NOMO-1 treated with DMSO at 0.1 percent for 48 hours (cell line): Measurements from ENCODE around the gene RAP2A.

Experiments used
- DNase-seq: peaks from one replicate; lab custom pipeline; 2025; ENCODE audit not compliant: unreplicated experiment; lab: John Stamatoyannopoulos, UW

The RAP2A gene

DNA sequence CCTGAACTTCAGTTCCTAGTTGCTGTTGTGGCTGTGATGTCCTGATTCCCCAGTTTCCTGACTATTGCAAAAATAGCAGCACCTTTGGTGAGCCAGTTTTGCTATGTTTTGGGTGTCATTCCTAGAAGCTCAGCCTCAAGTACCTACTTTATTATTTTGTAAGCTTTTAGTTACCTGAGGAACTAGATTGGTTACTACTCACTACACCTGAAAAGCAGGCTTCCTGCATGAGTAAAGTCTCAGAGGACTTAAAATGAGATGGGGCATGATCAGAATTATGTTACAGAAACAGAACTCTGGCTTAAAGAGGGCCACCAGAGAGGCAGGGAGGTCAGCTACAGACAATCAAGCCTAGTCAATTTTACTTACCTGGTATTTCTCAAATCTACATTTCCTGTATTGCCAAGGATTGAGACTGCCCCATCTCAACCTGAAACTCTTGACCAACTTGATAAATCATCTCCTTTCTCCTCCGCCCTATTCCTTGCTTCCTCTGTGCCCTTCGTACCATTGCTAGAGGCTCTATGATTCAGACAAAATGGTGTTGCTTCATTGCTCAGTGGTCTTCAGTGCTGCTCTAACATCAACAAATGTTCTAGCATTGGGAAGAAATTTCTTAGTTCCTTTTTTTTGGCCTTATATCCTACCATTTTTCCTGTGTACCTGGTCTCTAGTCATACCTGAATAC lies 58.9 kb downstream of the RAP2A start:
- no peak for DNase-seq

GRCh38 chr13:97493456-97493855 lies 59.5 kb downstream of the RAP2A start:
- DNase-seq, result no peak

DNA sequence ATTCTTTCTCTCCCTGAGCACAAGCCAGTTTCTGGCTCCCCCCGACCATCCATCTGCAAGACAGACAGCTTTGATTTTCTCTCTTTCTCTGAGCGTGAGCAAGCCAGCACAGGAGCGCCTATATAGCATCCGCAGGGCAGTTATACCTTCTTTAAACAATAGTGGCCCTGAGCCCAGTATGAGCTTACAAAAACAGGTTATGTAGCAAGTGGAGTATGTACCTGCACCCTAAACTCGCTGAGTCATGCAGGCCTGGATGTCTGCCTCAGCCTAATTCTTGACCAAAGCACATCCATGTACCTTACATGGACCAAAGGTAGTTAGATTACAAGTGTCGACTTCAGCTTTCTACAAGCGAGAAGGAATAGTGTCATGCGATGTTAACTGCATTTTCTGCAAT lies 61.7 kb downstream of the RAP2A start:
- no peak for DNase-seq

DNA sequence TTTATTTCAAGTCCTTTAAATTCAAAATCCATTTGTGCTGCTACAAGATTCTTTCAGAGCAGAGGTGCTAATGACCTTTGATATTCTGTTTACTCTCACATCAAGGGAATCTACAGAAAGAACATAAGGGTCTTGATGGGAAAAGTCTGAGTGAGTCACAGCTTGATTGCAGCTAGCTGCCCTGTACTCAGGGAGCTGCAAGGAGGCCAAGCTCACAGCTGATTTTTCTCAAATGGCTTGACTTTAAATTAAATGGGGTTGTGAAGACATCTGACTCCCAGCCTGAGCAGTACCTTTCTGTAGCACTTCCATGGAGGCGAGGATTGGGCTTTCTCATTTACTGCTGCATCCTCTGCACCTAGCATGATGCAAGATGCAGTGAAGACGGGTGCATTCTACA lies 62.5 kb downstream of the RAP2A start:
- no peak for DNase-seq

DNA sequence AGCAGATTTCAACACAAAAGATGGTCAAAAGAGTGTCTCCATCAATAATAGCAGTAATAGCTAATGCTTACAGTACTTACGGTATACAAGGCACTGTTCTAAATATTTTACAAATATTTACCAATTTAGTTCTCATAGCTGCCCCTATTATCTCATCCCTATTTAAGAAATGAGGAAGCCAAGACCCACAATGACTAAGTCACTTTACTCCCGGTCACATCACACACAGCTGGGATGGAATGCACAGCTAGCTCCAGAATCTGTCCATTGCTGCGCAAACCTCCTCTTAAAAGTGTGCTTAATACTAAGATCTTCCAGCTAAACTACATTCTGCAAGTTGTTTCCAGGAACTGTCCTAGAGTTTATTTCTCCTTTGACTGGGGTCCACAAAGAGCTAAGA lies 63.4 kb downstream of the RAP2A start:
- no peak for DNase-seq

- no peak for DNase-seq
These were observed 64.5 kb downstream of the RAP2A start for GRCh38 chr13:97498419-97498818.

DNA sequence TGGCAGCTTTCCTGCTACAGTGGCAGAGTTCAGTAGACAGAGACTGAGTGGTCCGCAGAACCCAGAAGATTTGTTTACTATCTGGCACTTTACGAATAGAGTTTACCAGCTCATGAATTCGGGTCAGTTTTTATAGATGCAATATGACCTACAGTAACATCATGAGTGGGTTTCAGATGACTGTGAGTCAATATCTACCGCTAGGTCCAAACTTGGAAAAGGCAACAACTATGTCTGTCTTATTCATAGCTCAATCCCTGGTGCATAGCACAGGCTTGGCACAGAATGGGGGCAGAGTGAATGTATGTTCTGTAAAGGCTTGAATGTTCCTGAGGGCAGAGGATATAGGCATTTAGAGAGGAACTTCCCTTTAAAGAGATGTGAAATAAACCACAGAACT lies 65.2 kb downstream of the RAP2A start:
- DNase-seq, result no peak

- no peak for DNase-seq
These were observed 68.2 kb downstream of the RAP2A start for GRCh38 chr13:97502181-97502580.

DNA sequence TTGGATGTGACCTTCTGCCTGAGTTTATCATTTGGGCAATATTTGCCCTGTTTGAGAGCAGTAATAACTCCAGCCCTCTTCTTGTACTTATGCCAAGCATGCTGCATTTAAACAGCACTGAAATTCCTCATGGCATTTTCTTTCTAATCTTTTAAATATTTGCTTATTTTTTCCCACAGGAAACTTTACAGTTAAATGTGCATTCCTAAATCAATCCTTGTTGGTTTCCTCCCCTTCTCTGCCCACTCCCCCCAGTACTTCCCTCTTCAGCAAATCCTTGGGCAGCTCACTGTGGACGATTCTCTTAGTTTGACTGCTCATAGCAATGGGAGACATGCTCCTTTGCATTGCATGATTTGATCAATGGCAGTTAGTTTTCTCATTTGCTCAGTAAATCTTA lies 68.7 kb downstream of the RAP2A start:
- DNase-seq, result no peak

DNA sequence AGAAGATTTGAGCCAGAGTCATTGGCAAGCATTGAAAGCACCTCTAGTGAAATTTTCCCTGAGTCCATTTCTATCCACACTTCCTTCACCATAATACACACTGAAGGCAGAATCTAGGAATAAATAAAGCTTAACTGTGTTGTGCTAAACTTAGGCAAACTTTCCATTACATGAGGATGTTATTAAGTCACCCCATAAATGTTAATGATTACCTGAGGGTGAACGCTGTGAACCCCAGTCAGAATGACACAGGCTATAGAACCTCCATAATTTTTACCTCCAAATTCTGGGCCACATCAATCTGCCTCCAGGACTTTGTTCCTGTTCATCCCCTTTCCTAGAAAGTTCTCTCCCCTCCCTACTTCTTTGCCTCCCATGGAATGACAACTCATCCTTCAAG lies 71.0 kb downstream of the RAP2A start:
- DNase-seq, result no peak

DNA sequence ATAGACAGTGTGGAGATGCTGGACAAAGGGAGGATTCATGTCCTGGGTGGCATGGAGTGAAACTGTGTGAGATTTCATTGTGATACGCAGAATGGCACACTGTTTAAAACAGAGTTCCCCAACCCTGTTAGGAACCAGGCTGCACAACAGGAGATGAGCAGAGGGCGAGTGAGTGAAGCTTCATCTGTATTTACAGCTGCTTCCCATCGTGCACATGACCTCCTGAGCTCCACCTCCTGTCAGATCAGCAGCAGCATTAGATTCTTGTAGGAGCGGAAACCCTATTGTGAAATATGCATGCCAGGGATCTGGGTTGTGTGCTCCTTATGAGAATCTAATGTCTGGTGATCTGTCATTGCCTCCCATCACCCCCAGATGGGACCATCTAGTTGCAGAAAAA lies 72.5 kb downstream of the RAP2A start:
- no peak for DNase-seq

- DNase-seq, result no peak
These were observed 78.8 kb downstream of the RAP2A start for GRCh38 chr13:97512732-97513131.

GRCh38 chr13:97515643-97516042 lies 81.7 kb downstream of the RAP2A start:
- DNase-seq, result no peak

DNA sequence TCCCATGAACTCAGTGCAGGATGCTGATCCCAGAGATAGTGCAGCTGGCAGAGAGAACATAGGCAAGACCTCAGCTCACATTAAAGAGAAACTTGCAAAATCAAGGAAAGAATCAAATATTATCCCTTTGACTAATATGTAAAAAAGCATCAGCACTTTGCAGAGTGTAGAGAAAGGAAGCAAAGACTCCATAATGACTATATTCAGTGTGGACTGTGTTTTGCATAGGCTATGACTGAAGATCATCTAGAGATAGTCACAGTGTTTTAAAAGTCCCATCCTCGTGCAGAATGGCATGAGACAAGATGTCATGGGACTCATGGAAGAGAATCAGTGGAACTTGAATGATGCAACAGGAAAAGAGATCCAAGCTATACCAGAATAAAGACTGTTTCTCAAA lies 84.0 kb downstream of the RAP2A start:
- DNase-seq, result no peak
